K562 treated with DMSO at 1 percent for 12 hours (cell line): ENCODE results near the gene SYNGR1. TPM values are rescaled to one million over a fixed set of nuclear protein-coding genes. Genes with fewer than 3 reads are reported as not detected.

ENCODE experiments used
- total RNA-seq: library from RNA; unstranded; fragments of 300-600 nt; gene quantifications from 2 replicates; pipeline ENCODE4 v1.2.3, GENCODE V29; 2022; ENCODE audit not compliant: insufficient read depth

SYNGR1 gene, protein sequence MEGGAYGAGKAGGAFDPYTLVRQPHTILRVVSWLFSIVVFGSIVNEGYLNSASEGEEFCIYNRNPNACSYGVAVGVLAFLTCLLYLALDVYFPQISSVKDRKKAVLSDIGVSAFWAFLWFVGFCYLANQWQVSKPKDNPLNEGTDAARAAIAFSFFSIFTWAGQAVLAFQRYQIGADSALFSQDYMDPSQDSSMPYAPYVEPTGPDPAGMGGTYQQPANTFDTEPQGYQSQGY
- total RNA-seq, result 12.8 and 14.7 TPM in 2 replicates

GRCh38 chr22:39349967-39350726 lies at the start of gene SYNGR1:
Gene SYNGR1, plus strand, starts transcription at chr22:39349991. Its CDS starts 20 bp downstream, at chr22:39350011.

GRCh38 chr22:39319284-39320022 lies 30.3 kb upstream of the SYNGR1 start, which contains the start of gene RPL3:
Gene RPL3, minus strand, starts transcription at chr22:39319623. Its CDS starts 26 bp downstream, at chr22:39319597.

Other genes with a start within 250 kb of the SYNGR1 start
- 5.1 and 7.3 TPM in 2 replicates for gene CBX7, start 197.3 kb upstream of the SYNGR1 start, total RNA-seq
- gene PDGFB, start 105.0 kb upstream of the SYNGR1 start, total RNA-seq, result 0.16 TPM in 1 of 2 replicates, not detected in the other
- 3,946 and 4,438 TPM in 2 replicates for gene RPL3, start 30.4 kb upstream of the SYNGR1 start, total RNA-seq
- gene TAB1, start 49.8 kb downstream of the SYNGR1 start, total RNA-seq, result 13.6 and 20.5 TPM in 2 replicates
- 3.1 and 6.0 TPM in 2 replicates for gene MGAT3, start 107.0 kb downstream of the SYNGR1 start, total RNA-seq
- 8.8 and 23.5 TPM in 2 replicates for gene MIEF1, start 152.3 kb downstream of the SYNGR1 start, total RNA-seq
- 793 and 802 TPM in 2 replicates for gene ATF4, start 170.6 kb downstream of the SYNGR1 start, total RNA-seq
- 121 and 198 TPM in 2 replicates for gene RPS19BP1, start 182.8 kb downstream of the SYNGR1 start, total RNA-seq
- 0.09 and 0.75 TPM in 2 replicates for gene CACNA1I, start 220.8 kb downstream of the SYNGR1 start, total RNA-seq